ENCODE results near the gene NEDD4.

NEDD4 gene

DNA sequence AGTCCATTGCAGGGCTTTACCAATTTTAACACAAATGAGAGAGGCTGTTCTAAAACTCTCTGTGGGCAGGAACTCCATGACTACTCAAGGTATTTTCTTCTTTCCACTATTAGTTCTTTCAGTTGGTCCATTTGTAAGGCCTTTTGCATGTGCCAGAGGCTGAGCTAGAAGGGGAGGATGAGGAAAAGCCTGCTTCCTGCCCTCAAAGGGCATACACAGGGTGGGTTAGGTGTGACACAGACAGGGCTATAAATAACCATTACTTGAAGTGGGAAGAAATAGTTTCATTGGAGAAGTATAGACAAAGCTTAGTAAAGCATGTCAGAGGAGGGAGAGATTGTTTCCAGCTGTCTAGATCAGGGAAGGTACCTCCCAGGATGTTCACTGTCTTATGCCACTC is 198.4 kb downstream of the NEDD4 start:
- no peak overlapping the region for H3K4me3 ChIP-seq (ENCODE audit: low read depth, low read length)
- ChIA-PET CTCF (no interaction called here), POLR2A (no interaction called here)
- peaks cover 9% of the 10 kb centered on the region; the same call in 1 of the 2 replicates for H3K4me1 ChIP-seq (ENCODE audit: control insufficient read depth, insufficient read depth, low read length)
- H3K36me3 ChIP-seq (ENCODE audit: control insufficient read depth in 2 of 2, insufficient read depth in 1 of 2, low read length in 2 of 2): no peaks in the 10 kb centered on the region
- H3K9me3 ChIP-seq (ENCODE audit: control insufficient read depth, insufficient read depth, low read depth, low read length): no peaks in the 10 kb centered on the region
- no peak overlapping the region for H3K27ac ChIP-seq (ENCODE audit: extremely low read depth, low read depth, low read length)
- no peak for TF ChIP-seq ZNF211 (tag by site-specific recombination; IDR thresholded peaks at IDR 0.05; ENCODE audit: low read depth)
- no peak for TF ChIP-seq ZNF610 (tag by site-specific recombination; IDR thresholded peaks at IDR 0.05; ENCODE audit: borderline replicate concordance)
- TF ChIP-seq, protein P1, sequence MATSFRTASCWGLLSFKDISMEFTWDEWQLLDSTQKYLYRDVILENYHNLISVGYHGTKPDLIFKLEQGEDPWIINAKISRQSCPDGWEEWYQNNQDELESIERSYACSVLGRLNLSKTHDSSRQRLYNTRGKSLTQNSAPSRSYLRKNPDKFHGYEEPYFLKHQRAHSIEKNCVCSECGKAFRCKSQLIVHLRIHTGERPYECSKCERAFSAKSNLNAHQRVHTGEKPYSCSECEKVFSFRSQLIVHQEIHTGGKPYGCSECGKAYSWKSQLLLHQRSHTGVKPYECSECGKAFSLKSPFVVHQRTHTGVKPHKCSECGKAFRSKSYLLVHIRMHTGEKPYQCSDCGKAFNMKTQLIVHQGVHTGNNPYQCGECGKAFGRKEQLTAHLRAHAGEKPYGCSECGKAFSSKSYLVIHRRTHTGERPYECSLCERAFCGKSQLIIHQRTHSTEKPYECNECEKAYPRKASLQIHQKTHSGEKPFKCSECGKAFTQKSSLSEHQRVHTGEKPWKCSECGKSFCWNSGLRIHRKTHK (tag by site-specific recombination; IDR thresholded peaks at IDR 0.05): no peak
- TF ChIP-seq ZNF24 (tag by site-specific recombination; IDR thresholded peaks at IDR 0.05): no peak
- TF ChIP-seq ZNF664 (tag by site-specific recombination; IDR thresholded peaks at IDR 0.05): no peak
- TF ChIP-seq ZNF140 (tag by site-specific recombination; IDR thresholded peaks at IDR 0.05): no peak
- TF ChIP-seq, protein P2, sequence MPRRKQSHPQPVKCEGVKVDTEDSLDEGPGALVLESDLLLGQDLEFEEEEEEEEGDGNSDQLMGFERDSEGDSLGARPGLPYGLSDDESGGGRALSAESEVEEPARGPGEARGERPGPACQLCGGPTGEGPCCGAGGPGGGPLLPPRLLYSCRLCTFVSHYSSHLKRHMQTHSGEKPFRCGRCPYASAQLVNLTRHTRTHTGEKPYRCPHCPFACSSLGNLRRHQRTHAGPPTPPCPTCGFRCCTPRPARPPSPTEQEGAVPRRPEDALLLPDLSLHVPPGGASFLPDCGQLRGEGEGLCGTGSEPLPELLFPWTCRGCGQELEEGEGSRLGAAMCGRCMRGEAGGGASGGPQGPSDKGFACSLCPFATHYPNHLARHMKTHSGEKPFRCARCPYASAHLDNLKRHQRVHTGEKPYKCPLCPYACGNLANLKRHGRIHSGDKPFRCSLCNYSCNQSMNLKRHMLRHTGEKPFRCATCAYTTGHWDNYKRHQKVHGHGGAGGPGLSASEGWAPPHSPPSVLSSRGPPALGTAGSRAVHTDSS (tag by site-specific recombination; IDR thresholded peaks at IDR 0.05): no peak
- no peak for TF ChIP-seq ZNF777 (tag by site-specific recombination; IDR thresholded peaks at IDR 0.05; ENCODE audit: borderline replicate concordance)
- TF ChIP-seq, protein P3, sequence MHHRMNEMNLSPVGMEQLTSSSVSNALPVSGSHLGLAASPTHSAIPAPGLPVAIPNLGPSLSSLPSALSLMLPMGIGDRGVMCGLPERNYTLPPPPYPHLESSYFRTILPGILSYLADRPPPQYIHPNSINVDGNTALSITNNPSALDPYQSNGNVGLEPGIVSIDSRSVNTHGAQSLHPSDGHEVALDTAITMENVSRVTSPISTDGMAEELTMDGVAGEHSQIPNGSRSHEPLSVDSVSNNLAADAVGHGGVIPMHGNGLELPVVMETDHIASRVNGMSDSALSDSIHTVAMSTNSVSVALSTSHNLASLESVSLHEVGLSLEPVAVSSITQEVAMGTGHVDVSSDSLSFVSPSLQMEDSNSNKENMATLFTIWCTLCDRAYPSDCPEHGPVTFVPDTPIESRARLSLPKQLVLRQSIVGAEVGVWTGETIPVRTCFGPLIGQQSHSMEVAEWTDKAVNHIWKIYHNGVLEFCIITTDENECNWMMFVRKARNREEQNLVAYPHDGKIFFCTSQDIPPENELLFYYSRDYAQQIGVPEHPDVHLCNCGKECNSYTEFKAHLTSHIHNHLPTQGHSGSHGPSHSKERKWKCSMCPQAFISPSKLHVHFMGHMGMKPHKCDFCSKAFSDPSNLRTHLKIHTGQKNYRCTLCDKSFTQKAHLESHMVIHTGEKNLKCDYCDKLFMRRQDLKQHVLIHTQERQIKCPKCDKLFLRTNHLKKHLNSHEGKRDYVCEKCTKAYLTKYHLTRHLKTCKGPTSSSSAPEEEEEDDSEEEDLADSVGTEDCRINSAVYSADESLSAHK (tag by site-specific recombination; IDR thresholded peaks at IDR 0.05): no peak
- TF ChIP-seq ZNF184 (tag by site-specific recombination; IDR thresholded peaks at IDR 0.05): no peak
- no peak for TF ChIP-seq HOXC10 (CRISPR knock-in tag; IDR thresholded peaks at IDR 0.05)
- TF ChIP-seq, protein P4, sequence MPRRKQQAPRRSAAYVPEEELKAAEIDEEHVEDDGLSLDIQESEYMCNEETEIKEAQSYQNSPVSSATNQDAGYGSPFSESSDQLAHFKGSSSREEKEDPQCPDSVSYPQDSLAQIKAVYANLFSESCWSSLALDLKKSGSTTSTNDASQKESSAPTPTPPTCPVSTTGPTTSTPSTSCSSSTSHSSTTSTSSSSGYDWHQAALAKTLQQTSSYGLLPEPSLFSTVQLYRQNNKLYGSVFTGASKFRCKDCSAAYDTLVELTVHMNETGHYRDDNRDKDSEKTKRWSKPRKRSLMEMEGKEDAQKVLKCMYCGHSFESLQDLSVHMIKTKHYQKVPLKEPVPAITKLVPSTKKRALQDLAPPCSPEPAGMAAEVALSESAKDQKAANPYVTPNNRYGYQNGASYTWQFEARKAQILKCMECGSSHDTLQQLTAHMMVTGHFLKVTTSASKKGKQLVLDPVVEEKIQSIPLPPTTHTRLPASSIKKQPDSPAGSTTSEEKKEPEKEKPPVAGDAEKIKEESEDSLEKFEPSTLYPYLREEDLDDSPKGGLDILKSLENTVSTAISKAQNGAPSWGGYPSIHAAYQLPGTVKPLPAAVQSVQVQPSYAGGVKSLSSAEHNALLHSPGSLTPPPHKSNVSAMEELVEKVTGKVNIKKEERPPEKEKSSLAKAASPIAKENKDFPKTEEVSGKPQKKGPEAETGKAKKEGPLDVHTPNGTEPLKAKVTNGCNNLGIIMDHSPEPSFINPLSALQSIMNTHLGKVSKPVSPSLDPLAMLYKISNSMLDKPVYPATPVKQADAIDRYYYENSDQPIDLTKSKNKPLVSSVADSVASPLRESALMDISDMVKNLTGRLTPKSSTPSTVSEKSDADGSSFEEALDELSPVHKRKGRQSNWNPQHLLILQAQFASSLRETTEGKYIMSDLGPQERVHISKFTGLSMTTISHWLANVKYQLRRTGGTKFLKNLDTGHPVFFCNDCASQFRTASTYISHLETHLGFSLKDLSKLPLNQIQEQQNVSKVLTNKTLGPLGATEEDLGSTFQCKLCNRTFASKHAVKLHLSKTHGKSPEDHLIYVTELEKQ (tag by site-specific recombination; IDR thresholded peaks at IDR 0.05; ENCODE audit: borderline replicate concordance): no peak
- TF ChIP-seq ZNF274 (IDR thresholded peaks at IDR 0.05; ENCODE audit: low read length): no peak
- TF ChIP-seq ZNF274 (tag by site-specific recombination; IDR thresholded peaks at IDR 0.05; ENCODE audit: borderline replicate concordance): no peak
- TF ChIP-seq, protein P5, sequence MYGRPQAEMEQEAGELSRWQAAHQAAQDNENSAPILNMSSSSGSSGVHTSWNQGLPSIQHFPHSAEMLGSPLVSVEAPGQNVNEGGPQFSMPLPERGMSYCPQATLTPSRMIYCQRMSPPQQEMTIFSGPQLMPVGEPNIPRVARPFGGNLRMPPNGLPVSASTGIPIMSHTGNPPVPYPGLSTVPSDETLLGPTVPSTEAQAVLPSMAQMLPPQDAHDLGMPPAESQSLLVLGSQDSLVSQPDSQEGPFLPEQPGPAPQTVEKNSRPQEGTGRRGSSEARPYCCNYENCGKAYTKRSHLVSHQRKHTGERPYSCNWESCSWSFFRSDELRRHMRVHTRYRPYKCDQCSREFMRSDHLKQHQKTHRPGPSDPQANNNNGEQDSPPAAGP (tag by site-specific recombination; IDR thresholded peaks at IDR 0.05): no peak
- no peak for TF ChIP-seq SETDB1 (IDR thresholded peaks at IDR 0.05; ENCODE audit: insufficient read length, low read length)
- no peak for TF ChIP-seq KLF9 (tag by site-specific recombination; IDR thresholded peaks at IDR 0.05; ENCODE audit: low read depth)
